Right atrium auricular region (tissue), 2 donors: ENCODE measurements around the gene DENND1B. TPM values are rescaled to one million over a fixed set of nuclear protein-coding genes. Genes with fewer than 3 reads are reported as not detected.

Experiments used
- DNase-seq: peaks from one replicate; pipeline ENCODE4 v3.0.0-alpha.2; 2019; ENCODE audit warnings: low spot score
- H3K27ac ChIP-seq, 2 donors: fragments of 200-600 bp; sonication (generic); 1 replicate in 1 of 2; 2 replicates in 1 of 2; pipeline ENCODE4 v1.5.1; 2016 to 2019
- H3K27me3 ChIP-seq, 2 donors: fragments of 200-600 bp; sonication (generic); one replicate each; pipeline versions ENCODE4 v1.5.1 to v1.6.0; 2017 to 2019
- H3K36me3 ChIP-seq: fragments of 200-600 bp; sonication (generic); one replicate; pipeline ENCODE4 v1.5.1; 2016
- H3K4me1 ChIP-seq, 2 donors: fragments of 200-600 bp; sonication (generic); one replicate each; pipeline versions ENCODE4 v1.5.1 to v1.6.0; 2017 to 2019
- H3K4me3 ChIP-seq, 2 donors: fragments of 200-600 bp; sonication (generic); 1 replicate in 1 of 2; 2 replicates in 1 of 2; pipeline ENCODE4 v1.5.1; 2017 to 2019; ENCODE audit warnings: mild to moderate bottlenecking in 1 of 2, moderate library complexity in 1 of 2
- H3K9me3 ChIP-seq, 2 donors: fragments of 200-600 bp; sonication (generic); one replicate each; pipeline ENCODE4 v1.5.1; 2019
- total RNA-seq, 2 donors: library from RNA; depleted of rRNA; stranded (reverse); fragments of >200 nt; gene quantifications; one replicate each; pipeline ENCODE4 v1.1.0, GENCODE V29; 2016
- TF ChIP-seq, protein P1 (sequence below), 2 donors: fragments of 200-600 bp; sonication (generic); IDR thresholded peaks; one replicate each; pipeline ENCODE4 v1.5.1; 2019; ENCODE audit warnings: antibody characterized with exemption in 2 of 2

Gene DENND1B
- total RNA-seq, 2 donors from 2014 or later = 11.8 to 16.0 TPM

DNA sequence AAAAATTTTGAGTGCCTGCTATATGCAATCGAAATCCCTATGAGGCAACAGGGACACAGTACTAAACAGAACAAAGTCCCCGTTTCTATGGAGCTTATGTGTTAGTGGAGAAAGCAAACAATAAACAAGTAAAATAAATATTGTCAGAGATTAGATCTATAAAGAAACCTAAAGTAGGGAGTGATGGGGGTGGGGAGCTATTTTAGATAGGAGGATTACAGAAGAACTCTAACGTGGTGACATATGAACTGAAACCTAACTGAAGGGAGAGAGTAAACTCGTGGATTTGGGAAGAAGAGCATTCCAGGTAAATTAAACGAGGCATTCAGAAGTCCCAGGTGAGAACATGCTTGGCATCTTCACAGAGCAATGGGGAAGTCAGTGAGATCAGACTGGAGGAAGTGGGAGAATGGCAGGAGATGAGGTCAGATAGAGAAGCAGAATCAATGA, 154.5 kb downstream of the DENND1B start:
- Histone ChIP-seq H3K27me3 (no peaks in the 10 kb centered on the region), H3K9me3 (no peaks in the 10 kb centered on the region)

GRCh38 chr1:197619008-197619640, 156.2 kb downstream of the DENND1B start:
- TF ChIP-seq, protein P1, sequence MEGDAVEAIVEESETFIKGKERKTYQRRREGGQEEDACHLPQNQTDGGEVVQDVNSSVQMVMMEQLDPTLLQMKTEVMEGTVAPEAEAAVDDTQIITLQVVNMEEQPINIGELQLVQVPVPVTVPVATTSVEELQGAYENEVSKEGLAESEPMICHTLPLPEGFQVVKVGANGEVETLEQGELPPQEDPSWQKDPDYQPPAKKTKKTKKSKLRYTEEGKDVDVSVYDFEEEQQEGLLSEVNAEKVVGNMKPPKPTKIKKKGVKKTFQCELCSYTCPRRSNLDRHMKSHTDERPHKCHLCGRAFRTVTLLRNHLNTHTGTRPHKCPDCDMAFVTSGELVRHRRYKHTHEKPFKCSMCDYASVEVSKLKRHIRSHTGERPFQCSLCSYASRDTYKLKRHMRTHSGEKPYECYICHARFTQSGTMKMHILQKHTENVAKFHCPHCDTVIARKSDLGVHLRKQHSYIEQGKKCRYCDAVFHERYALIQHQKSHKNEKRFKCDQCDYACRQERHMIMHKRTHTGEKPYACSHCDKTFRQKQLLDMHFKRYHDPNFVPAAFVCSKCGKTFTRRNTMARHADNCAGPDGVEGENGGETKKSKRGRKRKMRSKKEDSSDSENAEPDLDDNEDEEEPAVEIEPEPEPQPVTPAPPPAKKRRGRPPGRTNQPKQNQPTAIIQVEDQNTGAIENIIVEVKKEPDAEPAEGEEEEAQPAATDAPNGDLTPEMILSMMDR (IDR thresholded peaks at IDR 0.05) = peak; percentile 32 to 66
- Histone ChIP-seq H3K9me3 (no peaks in the 10 kb centered on the region), H3K4me1 (peaks cover 0 to 16% of the 10 kb centered on the region in 2 donors), H3K36me3 (no peaks in the 10 kb centered on the region), H3K4me3 (no peak overlapping the region), H3K27ac (no peak overlapping the region), H3K27me3 (no peaks in the 10 kb centered on the region)
- no peak for DNase-seq

More for the DNA sequence above, 154.5 kb downstream of the DENND1B start:
- DNase-seq = no peak
- Histone ChIP-seq H3K4me3 (no peak overlapping the region), H3K36me3 (no peaks in the 10 kb centered on the region), H3K27ac (no peak overlapping the region), H3K4me1 (peaks cover 0 to 12% of the 10 kb centered on the region in 2 donors)
- TF ChIP-seq, protein P1 (IDR thresholded peaks at IDR 0.05) = no peak

GRCh38 chr1:197618061-197618460, 157.2 kb downstream of the DENND1B start:
- TF ChIP-seq, protein P1 (IDR thresholded peaks at IDR 0.05) = no peak
- H3K27me3 ChIP-seq = no peaks in the 10 kb centered on the region
- no peak overlapping the region for H3K27ac ChIP-seq
- no peak overlapping the region for H3K4me3 ChIP-seq
- no peaks in the 10 kb centered on the region for H3K36me3 ChIP-seq
- no peak for DNase-seq
- no peaks in the 10 kb centered on the region for H3K9me3 ChIP-seq
- H3K4me1 ChIP-seq = peaks cover 0 to 16% of the 10 kb centered on the region in 2 donors

DNA sequence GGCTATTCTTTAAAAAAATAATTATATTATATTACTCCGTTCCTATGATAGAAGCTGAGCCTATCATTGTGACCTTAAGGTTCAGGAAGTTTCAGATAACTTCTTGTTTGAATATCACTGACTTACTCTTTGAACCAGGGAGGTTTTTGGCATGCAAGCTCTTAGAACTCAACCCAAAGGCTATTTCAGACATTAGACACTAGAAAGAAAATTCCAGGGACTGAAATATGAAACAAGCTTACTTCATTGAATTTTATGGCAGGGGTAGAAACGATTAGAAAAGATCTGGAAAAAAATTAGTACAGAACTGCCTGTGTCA, 159.6 kb downstream of the DENND1B start:
- Histone ChIP-seq H3K36me3 (no peaks in the 10 kb centered on the region), H3K4me3 (no peak overlapping the region), H3K4me1 (peaks cover 0 to 16% of the 10 kb centered on the region in 2 donors), H3K9me3 (no peaks in the 10 kb centered on the region), H3K27me3 (no peaks in the 10 kb centered on the region), H3K27ac (no peak overlapping the region)
- TF ChIP-seq, protein P1 (IDR thresholded peaks at IDR 0.05) = no peak
- no peak for DNase-seq

DNA sequence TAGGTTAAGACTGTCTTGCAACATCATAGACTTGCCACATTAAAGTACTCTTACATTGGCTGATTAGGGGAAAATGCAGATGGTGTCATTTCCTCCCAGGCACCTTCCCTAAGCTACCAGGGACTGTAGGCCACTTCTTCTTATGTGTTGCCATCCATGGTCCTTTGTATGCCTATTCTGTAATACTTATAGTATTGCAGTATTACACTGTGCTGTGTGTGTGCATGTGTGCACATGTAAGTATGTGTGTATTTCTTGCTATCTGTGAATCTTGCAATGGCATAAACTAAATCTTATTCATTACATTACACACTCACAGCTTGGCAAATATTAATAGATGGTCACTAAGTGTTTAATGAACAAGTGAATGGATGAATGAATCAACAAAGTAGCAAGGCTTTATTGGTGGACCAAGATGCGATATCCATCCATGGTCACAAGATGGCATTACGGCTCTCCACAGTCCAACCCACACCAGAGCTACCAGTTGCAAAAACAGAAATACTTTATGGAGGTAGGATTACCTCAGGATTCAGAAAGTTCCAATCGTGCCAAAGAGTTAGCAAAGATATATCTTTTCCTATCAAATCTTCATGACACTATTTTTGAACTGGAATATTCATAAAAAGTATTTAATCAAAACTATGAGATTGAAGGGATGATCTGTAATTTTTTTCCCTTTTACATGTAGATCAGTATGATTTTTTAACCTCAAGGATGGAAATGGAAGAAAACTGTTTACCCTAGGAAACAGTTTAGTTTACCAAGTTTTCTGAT, 160.2 kb downstream of the DENND1B start:
- Histone ChIP-seq H3K27me3 (no peaks in the 10 kb centered on the region), H3K27ac (no peak overlapping the region), H3K4me3 (no peak overlapping the region), H3K9me3 (no peaks in the 10 kb centered on the region), H3K36me3 (no peaks in the 10 kb centered on the region), H3K4me1 (peaks cover 0 to 16% of the 10 kb centered on the region in 2 donors)
- TF ChIP-seq, protein P1 (IDR thresholded peaks at IDR 0.05) = peak; percentile 42 to 70
- no peak for DNase-seq
